NCI-H345 (cell line): ENCODE data around the gene C22orf42.
"Not testable (repeated sequence)": the region's sequence is repeated elsewhere in the genome, so short reads cannot be mapped to it uniquely, and the experiment has no call there.

Source experiments
- DNase-seq: peaks from one replicate; lab custom pipeline; 2025; lab: John Stamatoyannopoulos, UW

Gene C22orf42

DNA sequence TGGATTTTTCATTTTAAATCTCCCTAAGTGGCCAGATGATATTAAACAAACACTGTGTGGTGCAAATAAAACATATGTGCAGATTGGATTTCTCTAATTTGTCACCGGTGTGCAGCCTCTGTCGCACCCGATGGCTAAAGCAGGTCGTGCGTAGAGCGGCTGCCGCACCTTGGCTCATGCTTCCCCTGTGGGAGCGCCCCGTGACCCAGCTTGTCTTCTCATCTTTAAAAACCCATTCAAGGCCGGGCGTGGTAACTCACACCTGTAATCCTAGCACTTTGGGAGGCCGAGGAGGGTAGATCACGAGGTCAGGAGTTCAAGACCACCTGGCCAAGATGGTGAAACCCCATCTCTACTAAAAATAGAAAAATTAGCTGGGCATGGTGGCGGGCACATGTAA is 24.3 kb downstream of the C22orf42 start:
- not testable (repeated sequence) for DNase-seq

GRCh38 chr22:32132783-32133182 is 26.3 kb downstream of the C22orf42 start:
- no peak for DNase-seq

GRCh38 chr22:32132126-32132525 is 27.0 kb downstream of the C22orf42 start:
- no peak for DNase-seq

GRCh38 chr22:32130464-32130863 is 28.6 kb downstream of the C22orf42 start:
- DNase-seq = no peak

DNA sequence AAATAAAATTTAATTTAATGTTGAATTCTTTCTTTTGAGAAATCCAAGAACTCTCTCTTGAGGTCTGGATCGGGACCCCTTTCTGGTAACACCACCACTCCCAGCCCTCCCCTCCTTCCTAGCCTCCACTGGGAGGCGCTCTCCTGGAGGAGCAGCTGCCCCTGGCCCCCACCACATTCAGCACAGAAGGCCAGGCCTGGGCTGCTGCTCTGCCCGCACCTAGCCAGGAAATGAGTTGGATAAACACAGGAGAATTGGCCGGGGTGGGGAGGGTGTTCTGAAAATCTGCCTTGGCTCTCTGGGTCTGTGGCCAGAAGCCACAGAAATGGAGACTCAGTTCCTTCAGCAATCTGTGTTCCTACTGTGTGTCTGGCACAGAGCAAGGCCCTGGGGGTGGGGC is 31.2 kb downstream of the C22orf42 start:
- no peak for DNase-seq

DNA sequence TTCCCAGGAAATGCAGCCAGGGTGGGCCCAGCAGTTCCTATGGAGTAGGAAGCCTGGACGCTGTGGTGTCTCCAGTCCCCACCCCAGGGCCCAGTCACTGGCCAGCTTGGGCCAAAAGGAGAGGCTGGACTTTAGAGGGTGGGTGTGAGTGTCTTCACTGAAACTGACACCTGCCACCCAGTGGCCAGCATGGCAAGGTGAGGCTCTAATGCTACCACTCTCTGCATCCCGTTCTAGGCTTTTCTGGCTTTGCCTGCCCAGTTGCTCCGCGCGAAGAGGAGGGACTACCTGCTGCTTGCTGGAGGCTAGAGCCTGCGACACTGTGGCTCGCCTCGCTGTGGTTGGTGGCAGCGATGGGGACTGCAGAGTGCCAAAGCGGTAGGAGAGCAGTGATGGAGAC is 35.4 kb downstream of the C22orf42 start:
- no peak for DNase-seq

GRCh38 chr22:32122899-32123298 is 36.2 kb downstream of the C22orf42 start:
- DNase-seq = no peak

DNA sequence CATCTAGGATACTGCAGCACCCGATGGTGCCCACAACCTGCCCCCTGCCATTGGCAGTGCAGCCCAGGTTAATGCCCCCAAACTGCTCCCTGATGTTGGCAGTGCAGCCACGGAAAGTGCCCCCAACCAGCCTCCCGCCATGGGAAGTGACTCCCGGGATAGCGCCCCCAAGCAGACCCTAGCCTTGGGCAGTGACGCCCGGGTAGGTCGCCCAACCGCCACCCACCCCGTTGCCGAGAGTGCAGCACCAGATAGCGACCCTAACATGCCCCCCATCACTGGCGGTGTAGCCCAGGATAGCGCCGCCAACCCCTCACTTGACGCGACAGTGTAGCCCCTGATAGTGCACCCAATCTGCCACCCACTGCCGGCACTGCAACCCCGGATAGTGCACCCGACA is 38.5 kb downstream of the C22orf42 start:
- no peak for DNase-seq

GRCh38 chr22:32119568-32120235 is 39.4 kb downstream of the C22orf42 start:
- no peak for DNase-seq

- DNase-seq = no peak
Measured at GRCh38 chr22:32112380-32112779, 46.7 kb downstream of the C22orf42 start.

GRCh38 chr22:32106930-32107329 is 52.2 kb downstream of the C22orf42 start:
- no peak for DNase-seq

DNA sequence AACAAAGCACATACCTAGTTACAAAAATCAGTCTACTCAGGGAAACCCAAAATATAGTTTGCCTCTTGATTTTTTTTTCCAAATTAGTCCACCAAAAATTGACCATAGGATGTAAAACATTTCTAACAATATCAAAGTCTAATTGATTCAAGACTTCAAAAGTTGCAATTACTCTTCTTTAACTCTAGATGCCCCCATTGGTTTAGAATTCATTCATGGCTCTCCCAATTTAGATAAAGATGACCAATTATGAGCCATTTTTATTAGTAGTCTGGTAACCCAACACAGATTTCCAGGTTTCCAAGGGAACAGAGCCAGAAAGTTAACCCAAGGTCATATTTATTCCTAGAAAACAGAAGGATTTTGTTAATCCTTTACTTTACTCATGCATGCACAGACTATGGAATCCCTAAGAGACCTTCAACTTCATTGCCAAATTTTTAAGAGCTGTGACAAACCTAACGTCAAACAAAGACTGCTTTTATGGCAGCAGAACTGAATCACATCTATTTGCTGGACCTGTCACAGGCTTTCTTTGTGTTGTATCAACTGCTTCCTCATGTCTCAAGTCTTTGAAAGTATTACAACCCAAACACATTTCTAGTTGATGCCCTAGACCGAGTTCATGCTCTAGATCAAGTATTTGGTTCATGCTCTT is 55.3 kb downstream of the C22orf42 start:
- no peak for DNase-seq

- no peak for DNase-seq
Measured at GRCh38 chr22:32100711-32101110, 58.4 kb downstream of the C22orf42 start.
